ENCODE results near the gene ARF3.
A peak's percentile ranks its signal among the peaks of the same experiment; 100 is the strongest.

Gene ARF3

DNA sequence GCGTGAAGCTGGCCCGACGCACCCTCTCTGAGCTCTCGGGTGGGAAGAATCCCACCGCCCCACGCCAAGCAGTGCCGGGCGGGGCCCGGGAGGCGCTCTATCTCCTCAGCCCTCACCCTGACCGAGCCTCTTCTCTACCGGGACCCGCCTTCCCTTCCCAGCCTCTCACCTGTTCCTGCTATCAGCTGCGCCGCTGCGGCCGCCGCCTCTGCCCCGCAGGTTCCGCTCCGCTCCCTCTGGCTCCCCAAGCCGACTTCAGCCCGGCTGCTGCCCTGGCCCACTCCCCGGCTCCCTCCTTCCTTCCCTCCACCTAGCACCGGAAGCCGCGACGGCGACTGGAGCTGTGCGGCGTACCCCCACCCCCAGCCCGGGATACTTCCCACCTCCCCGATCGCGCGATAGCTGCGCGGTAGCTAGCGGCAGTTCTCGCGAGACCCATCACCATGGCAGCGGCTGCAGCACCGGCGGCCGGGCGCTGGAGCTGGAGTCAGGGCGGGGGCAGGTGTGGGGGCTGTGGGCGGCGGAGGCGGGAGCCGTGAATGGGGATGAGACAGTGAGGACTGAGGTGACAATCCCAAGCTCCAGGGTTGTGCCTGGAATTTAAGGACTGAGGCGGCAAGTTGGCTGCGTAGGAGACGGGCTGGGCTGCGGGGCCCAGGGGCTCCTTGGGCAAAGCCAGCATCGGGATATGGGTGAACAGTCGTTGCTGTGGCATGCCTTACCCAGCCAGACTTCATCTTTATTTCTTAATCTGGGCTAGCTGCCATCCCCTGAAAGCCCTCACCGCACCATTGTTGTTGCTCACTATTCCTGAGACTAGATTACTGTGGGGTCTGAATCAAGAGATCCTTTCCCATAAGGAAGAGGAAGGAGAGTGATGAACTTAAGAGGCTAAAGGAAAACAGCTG is at the start of gene ARF3:
Gene ARF3, minus strand, starts transcription at position 347 of the 908 bp plus-strand sequence. CDS start 16,392 bp downstream, outside the sequence.
- peak; percentile 98 for DNase-seq (ENCODE audit: low spot score)

DNA sequence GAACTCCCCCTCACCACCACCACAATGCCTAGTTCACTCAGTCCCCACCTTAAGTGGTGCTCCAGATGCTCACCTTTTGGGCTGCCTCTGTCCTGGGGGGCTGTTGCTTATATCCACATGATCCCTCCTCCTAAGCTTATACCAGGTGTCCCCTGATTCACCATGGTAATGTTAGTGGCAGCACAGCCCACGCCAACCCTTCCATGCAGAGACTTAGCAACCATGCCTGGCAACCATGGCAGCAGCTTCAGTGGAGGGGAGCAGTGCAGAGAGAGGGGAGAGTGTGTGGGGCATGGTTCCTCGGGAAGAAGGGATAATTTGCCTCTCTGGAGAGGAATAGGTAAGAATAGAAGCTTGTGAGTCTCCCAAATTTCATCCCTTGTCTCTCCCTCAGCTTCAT is 43.1 kb upstream of the ARF3 start:
- no peak for DNase-seq (ENCODE audit: low spot score)

DNA sequence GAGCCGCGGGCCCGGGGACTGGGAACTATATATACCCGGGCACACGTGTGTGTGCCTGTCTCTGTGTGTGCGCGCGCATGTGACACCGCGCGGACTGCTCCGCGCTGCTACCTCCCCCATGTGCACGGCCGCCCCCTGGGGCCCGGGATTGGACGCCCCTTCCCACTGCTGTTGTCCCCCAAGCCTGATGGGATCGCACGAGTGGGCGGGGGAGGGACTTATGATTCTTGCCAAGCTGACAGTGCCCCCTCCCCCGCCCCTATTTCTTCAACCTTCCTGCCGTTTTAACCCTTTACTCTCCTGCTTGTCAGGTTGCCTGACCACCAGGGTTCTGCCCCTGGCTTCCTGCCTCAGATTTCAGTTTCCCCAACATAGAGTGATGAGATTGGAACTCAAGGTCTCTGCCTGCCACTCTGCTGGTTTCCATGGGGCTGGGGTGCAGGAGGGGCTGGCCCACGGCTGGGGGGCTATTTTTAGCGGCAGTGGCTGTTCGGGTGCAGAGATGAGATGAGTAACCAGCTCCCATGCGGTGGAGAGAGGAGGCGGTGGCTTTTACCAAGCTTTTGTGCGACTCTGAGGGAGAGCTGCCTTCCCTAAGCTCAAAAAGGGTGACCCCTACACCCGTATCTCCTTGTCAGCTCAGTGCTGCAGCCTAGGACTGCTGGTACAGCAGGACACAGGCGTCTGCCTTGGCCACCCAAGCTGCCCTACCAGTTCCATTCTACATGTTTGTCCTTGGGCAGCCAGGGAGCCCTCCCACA is 42.3 kb upstream of the ARF3 start, which contains the start of gene DDN:
Gene DDN, minus strand, starts transcription at position 5 of the 761 bp plus-strand sequence. CDS start 88 bp downstream, outside the sequence.
- peak; percentile 59 for DNase-seq (ENCODE audit: low spot score)

DNA sequence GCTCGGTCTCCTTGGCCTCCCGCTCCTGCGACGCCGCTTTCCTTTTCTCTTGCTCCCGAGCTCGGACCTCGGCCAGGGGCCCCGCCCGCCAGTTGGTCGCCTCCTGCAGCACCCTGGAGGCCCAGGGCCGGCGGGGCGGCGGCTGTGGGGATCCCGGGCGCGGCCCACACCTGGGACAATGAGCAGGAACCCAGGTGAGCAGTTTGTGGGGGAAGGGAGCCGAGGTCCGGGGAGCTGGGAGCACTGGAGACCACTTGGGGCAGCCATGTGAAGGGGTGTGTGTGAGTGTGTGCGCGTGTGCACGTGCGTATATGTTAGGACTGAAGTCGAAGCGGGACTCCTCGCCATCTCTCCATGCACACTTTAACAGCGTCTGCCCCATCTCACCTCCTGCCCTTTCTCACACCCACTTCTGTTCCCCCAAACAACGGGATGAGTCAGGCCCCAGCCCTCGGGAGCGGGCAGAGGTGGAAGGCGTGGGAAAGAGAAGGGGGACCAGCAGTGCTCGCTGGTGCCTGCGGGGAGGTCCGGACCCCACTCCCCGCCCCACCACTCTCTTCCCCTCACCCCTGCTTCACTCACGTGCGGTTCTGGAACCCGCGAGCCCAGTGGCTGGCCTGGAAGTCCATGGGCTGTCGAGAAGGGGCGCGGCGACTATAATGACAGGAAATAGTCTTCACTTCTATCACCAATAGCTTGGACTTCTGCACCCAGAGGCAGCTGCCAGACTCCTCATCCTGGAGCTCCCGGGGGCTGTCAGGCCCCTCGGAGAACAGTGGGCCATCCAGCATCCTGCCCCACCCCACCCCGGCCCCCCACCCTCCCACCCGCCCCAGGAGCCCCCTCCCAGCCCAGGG is 41.4 kb upstream of the ARF3 start:
- DNase-seq (ENCODE audit: low spot score): no peak

DNA sequence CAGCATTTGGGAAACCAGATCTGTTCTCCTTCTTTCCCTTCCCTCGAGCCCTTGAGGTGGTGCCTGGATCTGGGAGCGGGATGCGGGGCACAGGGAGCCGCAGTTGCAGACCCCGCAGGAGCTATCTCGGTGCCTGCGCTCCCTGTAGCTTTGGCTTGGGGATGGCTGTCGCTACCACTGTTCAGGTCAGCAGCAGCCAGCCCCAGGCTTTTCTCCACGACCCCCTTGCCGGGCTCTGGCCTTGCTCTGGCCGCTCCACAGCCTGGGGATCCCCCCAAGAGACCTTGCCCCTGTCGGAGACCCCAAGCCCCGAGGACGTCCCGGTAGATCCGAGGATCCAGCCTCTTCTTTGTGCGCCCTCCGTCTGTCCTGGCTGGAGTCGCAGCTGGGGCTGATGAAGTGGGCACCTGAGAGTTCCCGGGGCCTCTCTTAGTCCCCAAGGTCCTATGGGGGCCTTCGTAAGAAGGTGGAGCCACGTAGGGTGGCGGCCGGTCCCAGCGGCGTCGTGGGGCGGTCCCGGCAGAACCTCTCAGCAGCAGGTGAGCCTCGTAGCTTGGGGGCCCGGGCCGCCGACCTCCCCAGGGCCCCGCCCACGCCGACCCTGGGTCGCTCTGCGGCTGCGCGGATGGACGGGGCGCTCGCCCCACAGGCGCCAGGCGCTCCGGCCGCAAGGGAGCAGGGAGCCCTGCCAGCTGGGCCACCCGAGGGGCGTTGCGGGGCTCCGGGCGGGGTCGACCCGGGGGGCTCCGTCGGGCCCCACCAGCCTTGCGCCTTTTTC is 40.6 kb upstream of the ARF3 start:
- peak; percentile 82 for DNase-seq (ENCODE audit: low spot score)

DNA sequence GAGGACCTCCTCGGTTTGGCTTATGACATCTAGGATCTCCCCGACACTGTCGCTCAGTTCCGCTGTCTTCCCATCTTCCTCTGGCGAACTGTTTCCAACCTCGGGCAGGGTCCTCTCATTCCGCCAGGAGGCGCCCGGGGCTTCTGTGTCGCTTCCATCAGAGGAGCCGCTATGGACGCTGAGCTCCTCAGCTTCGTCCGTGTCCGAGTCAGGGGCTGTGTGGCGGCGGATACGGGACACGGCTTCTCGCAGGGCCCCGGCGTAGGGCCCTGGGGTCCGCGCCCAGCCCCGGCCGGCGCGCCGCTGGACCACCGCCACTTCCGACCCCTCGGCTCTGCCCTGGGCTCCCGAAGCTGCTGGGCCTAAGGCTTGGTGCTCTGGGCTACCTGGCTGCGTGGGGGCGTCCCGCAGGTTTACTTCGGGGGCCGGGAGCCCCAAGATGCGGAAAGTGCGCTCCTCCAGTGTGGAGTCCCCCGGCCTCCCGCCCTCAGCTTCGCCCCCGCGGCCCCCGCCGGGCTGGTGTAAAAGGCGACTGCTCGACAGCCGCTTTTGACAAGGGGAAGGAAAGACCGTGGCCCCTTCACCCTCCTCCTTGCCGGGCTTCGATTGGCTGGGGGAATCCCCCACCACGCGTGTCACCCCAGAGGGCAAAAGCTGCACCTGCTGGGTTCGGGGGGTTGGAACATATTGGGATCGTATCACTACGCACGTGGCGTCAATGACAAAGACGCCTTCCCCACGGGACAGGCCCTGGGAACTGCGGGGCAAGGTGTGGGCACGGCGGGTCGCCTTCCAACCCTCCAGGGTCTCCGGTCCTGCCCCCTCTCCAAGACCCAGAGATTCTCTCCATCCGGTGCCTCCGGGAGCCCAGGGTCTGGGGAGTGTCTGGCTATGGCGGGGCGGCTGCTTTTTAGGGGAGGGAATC is 39.8 kb upstream of the ARF3 start:
- peak; percentile 90 for DNase-seq (ENCODE audit: low spot score)

DNA sequence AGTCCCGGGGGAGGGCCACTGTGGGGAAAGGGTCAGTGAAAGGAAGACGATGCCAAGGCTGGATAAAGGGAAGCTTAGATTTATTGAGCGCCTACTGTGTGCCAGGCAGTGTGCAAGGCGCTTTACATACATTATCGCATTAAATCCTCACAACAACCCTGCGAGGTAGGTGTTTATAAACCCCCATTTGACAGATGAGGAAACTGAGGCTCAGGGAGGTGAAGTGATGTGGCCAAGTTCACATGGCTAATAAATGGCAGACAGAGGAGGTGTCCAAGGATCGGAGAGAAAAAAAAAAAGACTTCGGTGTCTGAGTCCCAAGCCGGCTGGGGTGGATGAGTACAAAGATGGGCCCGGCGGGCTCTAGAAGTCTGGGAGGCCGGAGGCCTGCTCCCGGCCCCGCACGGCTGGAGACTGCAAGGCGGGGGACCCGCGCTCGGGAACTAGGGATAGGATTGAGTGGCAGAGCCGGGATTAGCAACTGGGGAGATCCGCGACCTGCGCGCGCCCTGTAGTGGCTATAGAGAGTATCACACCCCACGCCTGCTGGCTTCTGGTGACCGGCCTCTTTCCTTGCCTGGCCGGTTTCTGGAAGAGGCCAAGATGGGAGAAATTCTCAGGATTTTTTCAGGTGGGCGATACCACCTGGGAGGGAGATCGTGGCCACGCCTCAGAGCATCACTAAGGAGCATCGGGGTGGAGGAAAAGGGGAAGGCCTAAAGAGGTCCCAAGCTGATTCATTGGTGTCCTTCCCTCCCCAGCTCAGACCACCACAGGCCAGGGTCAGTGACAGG is 38.0 kb upstream of the ARF3 start:
- peak; percentile 96 for DNase-seq (ENCODE audit: low spot score)

DNA sequence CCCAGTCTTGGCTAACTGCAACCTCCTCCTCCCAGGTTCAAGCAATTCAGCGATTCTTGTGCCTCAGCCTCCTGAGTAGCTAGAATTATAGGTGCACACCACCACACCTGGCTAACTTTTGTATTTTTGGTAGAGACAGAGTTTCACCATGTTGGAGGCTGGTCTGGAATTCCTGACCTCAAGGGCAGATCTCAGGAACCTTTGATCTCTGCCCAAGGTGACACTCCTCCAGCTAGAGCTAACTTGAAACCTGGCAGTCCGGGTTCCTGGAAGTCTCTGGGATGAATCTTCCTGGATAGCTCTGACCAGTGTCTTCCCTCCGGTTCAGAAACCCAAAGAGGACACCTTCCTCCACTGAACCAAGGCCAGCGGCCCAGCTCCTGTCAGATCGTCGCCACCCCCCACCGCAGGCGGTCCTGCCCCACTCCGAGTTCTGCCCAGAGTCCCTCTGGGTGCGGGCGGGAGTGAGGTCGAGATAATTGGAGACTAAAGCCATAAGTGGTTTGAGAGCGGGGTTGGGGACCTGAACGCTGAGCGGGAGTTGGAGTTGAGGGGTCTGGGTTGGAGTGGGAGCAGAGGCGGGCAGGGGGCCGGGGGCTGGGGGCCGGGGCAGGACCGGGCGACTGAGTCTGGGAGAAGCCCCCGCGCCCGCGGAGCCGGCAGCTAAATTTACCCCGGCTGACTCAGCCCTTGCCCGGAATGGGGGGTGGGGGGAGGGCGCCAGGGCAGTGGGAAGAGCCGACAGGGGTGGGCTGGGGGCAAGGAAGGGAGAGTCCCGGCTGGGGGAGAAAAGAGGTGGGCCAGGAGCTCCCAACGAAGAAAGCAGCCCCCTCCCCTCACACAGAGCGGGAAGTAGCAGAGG is 37.2 kb upstream of the ARF3 start:
- DNase-seq (ENCODE audit: low spot score): no peak

DNA sequence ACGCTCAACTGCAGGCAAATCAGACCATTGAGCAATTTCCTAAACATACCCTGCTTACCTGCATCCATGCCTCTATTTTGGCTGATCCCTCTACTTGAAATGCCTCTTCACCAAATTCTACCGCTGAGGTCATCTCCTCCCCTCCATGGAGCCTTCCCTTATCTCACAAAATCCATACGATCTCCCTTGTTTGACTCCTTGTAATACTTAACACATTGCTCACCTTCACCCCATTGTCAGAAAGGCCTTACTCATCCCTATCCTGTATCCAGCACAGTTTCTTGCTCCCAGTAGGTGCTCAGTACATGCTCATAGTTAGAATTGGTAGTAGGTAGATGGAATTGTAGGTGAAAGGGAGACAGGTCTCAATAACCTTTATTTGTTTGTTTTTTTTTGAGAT is 36.5 kb upstream of the ARF3 start:
- DNase-seq (ENCODE audit: low spot score): no peak

DNA sequence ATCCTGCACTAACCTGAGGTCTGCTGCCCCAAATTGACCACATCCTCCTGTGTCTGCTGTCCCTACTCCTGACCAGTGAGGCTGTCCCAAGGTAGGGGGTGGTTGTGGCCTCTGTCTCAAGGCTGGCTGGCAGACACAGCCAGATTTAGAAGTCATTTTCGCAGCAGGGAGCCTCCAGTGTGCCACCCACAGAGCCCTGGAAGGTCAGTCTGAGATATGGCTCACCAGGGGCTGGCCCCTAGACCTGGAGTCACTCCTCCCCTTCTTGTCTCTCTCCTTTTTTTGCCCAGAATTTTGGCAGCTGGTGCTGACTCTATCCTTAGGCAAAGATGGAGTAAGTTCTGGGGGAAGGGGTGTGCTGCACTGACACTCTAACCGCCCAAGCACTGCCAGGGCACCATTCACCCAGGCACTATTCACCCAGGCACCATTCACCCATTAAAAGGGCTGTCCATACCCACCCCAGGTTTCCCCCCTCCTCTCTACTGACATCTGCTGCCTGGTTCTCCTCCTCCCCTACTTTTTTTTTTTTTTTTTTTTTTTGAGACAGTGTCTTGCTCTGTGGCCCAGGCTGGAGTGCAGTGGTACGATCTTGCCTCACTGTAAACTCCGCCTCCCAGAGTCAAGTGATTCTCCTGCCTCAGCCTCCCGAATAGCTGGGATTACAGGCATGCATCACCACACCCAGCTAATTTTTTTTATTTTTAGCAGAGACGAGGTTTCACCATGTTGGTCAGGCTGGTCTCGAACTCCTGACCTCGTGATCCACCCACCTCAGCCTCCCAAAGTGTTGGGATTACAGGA is 34.2 kb upstream of the ARF3 start:
- DNase-seq (ENCODE audit: low spot score): no peak

DNA sequence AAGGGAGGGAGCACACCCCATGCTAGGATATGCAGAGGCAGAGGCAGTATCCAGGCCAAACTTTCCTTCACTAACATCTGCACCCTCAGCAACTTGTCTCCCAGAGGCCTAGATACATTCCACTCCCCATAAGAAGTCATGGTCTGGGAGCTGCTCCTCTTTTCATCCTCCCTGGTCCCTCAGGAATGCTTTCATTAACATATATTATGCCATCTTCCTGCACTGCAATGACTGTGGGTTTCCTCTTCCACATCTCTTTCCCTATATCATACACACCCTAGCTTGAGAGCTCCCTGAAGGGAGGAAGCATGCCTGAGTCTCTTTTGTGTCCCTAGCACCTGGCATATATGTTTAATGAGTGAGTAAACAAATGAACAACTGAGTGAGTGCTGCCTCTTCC is 33.3 kb upstream of the ARF3 start:
- DNase-seq (ENCODE audit: low spot score): no peak

DNA sequence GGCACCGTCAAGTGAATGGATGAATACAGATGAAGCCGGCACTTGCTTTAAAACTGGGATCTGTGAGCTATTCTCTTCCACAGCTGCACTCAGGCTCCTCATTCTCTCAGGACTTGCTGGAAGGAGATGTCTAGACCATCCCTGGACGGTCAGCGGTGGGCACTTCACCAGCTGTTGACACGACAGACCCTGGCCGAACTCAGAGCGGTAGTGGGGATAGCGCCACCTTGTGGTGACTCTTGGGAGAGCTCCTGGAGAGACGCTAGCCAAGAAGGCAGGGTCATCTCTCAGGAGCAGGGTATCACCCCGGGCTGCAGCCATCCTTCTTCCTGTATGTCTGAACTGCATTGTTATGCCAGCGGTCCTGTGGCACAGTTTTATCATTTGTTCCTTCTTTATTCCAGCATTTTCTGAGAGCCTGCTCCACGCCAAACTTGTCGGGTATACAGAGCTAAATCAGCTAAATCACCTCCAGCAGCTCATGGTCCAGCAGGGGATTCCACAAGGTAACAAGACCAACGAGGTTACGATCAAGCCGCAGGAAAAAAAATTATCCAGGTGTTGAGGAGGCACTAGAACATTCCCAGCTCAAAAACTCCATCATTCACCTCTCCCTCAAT is 30.9 kb upstream of the ARF3 start:
- DNase-seq (ENCODE audit: low spot score): peak; percentile 80

DNA sequence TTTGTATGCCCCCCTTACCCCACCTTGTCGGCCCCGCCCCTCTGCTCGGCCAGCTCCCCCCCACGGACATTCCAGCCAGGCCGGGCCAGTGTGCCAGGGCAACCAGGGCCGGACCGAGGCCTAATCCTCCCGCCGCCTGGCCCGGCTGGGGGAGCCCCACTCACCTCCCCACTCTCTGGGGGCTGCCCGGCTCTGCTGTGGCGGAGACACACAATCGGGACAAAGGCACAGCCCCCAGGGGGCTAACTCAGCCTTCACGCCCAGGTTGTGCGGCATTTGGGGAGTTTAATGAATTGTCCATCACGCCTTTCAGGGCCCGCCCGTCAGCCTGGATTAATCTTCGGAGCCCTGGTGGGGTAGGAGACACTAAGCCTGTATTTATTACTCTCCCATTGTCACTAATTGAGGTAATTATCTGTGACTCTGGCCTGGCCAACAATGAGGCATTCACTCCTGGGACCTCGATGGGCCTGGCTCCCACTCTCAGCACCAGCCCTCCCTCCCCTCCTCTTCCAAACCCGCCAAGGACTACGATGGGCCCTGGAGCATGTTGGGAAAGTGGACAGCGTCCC is 29.5 kb upstream of the ARF3 start:
- no peak for DNase-seq (ENCODE audit: low spot score)

DNA sequence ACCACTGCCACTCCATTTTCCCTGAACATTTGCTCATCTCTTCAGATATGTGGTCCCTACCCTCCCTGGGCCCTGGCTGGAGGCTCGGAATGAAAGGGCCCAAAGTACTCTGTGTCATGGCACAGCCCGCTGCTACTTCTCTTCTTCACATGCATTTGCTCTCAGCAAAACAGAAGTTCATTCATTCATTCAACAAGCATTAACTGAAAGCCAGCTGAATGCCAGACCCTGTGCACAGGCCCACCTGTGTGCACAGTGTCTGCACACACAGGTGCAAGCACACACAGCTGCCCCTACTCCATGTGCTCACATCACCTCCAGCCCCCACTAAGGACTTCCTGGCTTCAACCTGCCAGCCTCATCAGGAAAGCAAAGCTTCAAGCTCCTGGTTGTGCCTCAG is 28.6 kb upstream of the ARF3 start:
- DNase-seq (ENCODE audit: low spot score): no peak

DNA sequence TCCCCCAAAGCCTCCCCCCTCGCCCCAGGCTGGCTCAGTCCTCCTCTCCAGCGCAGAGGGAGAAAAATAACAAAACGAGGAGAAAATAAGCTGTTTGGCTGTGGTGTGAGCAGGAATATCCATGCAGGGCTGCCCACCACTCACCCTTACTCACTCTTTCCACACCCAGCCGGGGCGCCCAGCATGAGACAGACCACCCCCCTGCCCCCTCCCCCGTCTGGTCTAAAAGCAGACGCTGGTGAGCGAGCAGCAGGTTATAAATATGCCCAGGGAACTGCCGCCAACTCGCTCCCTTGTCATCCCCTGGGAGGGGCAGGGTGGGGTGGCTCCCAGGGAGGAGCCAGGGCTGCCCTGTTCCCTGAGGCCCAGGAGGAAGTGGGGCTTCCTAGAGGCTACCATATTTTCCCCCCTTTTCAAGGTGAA is 28.2 kb upstream of the ARF3 start:
- no peak for DNase-seq (ENCODE audit: low spot score)

DNA sequence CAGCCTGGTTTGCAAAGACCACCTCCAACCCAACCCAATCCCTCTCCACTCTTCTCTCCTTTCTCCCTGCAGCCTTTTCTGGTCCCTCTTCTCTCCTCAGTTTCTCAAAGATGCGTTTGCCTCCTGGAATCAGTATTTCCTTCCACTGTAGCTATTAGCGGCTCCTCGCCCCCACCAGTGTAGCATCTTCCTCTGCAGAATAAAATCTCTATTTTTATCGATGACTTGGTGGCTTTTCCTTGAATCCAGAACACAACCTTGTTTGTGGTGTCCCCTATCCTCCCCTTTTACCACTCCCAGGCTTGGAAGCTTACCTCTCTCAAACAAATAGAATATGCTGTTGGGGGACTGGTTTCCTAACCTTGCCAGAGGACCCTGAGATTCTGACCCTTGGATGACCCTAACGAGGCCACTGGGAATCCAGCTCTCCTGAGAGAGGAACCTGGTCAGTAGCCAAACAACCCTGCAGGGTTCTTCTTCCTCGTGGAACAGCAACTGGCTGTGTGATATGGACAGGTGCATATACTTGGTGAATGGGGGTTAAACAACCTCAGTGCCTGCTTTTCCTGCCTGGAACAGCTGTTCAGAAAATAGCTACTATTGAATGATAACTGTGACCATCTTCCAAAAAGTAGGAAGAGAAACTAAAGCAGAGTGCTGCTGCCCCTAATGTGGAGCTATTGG is 25.3 kb upstream of the ARF3 start:
- no peak for DNase-seq (ENCODE audit: low spot score)

Measured in GM03348 (cell line).